Muscle of leg (tissue), 11 donors: ENCODE data around the gene GPX3. TPM values are rescaled to one million over a fixed set of nuclear protein-coding genes. Genes with fewer than 3 reads are reported as not detected.

ENCODE experiments used
- DNase-seq: peaks from one replicate; pipeline ENCODE4 v3.0.0; 2013
- H3K27ac ChIP-seq: one replicate; pipeline ENCODE4 v1.5.1; 2013; ENCODE audit warnings: mild to moderate bottlenecking, low read length, control low read depth
- H3K27me3 ChIP-seq: one replicate; pipeline ENCODE4 v1.6.1; 2013; ENCODE audit warnings: low read length; ENCODE audit not compliant: control insufficient read depth, insufficient read depth
- H3K36me3 ChIP-seq: one replicate; pipeline ENCODE4 v1.6.1; 2013; ENCODE audit warnings: low read length; ENCODE audit not compliant: control insufficient read depth, insufficient read depth
- H3K4me1 ChIP-seq: one replicate; pipeline ENCODE4 v1.6.1; 2013; ENCODE audit warnings: low read length; ENCODE audit not compliant: control insufficient read depth, insufficient read depth
- H3K4me3 ChIP-seq: one replicate; pipeline ENCODE4 v1.5.1; 2013; ENCODE audit warnings: low read length, control low read depth
- H3K9me3 ChIP-seq: replicated peaks from 2 replicates; pipeline ENCODE4 v1.6.1; 2013; ENCODE audit warnings: low read depth, low read length; ENCODE audit not compliant: control insufficient read depth
- WGBS: methylation state at CpG from one replicate; pipeline ENCODE4 v1.1.5; 2013; ENCODE audit warnings: missing lambda C conversion rate; ENCODE audit not compliant: insufficient coverage; 5-methylcytosine and 5-hydroxymethylcytosine counted together
- polyA plus RNA-seq, 8 donors: library from polyadenylated mRNA; unstranded; fragments of 120-200 nt; gene quantifications; one replicate each; pipeline versions ENCODE4 v1.2.1 to v1.2.3, GENCODE V29; 2013; ENCODE audit warnings: inconsistent platforms in 1 of 8, low replicate concordance in 1 of 8; ENCODE audit not compliant: insufficient read length in 8 of 8, insufficient read depth in 1 of 8
- total RNA-seq: library from RNA; stranded (reverse); fragments of 120-200 nt; gene quantifications from one replicate; pipeline ENCODE4 v1.2.4, GENCODE V29; 2013

Gene GPX3
- total and polyA plus RNA-seq, 9 donors: 28.8 to 91.7 (median 41.5) TPM

DNA sequence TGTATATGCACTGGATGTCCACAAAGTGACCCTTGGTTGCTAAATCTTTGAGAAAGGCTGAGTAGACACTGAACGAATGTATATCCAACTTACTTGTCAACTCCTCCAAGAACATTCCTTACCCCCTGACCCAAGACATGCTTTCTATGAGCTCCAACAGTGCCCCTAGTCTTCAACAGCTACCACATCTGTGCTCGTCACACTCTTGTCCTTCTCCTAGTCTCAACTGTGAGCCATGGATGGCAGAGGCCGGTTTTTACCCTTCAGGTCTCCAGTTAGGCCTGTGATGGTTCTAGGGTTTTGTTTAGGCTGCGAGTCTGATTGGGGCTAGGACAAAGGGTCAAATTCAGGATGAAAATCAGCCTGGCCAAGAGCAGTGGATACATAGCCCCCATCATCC, 19.0 kb upstream of the GPX3 start:
- 90% methylated on average over 2 of the region's 4 CpGs for WGBS
- Histone ChIP-seq H3K4me1 (peaks cover 28% of the 10 kb centered on the region), H3K27ac (no peak overlapping the region), H3K9me3 (no peaks in the 10 kb centered on the region), H3K27me3 (no peaks in the 10 kb centered on the region), H3K36me3 (no peaks in the 10 kb centered on the region), H3K4me3 (no peak overlapping the region)
- no peak for DNase-seq

DNA sequence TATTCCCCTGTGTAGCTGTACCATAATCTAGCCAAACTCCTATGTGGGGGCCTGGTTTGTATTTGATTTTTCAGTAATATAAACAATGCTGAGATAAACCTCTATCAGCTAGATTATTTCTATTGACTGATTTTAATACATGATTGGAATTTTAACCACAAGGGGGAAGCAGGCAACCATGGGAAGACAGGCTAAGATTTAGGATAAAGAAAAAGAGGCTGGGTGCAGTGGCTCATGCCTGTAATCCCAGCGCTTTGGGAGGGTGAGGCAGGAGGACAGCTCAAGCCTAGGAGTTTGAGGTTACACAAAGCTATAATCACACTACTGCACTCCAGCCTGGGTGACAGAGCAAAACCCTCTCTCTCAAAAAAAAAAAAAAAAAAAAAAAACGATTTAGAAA, 18.1 kb upstream of the GPX3 start:
- Histone ChIP-seq H3K9me3 (no peaks in the 10 kb centered on the region), H3K4me3 (no peak overlapping the region), H3K36me3 (no peaks in the 10 kb centered on the region), H3K4me1 (peaks cover 36% of the 10 kb centered on the region), H3K27me3 (no peaks in the 10 kb centered on the region), H3K27ac (no peak overlapping the region)
- peak; percentile 75 for DNase-seq
- no CpG with 5 or more reads among the region's 2 CpGs for WGBS

DNA sequence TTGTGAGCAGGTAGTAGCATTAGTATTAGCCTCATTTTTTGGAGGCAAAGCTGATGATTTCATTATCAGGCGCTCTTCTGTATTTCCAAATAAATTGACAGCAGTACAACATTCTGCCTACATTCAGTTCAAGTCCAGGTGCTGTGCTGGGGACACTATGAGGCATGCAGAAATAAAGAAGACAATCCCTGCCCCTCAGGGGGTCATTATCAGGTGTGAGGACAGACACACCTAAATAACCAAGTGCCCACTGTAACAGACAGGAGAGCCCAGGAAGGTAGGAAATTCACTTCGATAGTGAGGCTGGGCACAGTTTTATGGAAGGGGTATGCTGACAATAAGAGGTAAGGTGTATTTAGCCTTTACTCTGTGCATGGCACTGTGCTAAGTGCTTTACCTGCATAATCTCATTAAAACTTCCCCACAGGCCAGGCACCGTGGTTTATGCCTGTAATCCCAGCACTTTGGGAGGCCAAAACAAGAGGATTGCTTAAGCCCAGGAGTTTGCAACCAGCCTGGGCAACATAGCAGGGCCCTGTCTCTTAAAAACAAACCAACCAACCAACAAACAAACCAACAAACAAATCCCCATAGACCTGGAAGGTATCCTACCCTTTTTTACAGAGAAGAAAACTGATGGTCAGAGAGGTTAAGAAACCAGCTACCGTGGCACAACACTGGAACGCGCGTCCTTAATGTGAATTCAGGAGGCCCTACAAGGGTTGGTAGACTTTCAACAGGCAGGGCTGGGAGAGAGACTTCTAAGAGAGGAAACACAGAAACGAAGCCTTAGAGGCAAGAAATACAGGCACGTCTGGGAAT, 17.5 kb upstream of the GPX3 start:
- no peak for DNase-seq
- Histone ChIP-seq H3K27me3 (no peaks in the 10 kb centered on the region), H3K4me3 (no peak overlapping the region), H3K4me1 (peaks cover 41% of the 10 kb centered on the region), H3K9me3 (no peaks in the 10 kb centered on the region), H3K27ac (no peak overlapping the region), H3K36me3 (no peaks in the 10 kb centered on the region)
- 68% methylated on average over 8 of the region's 9 CpGs for WGBS

DNA sequence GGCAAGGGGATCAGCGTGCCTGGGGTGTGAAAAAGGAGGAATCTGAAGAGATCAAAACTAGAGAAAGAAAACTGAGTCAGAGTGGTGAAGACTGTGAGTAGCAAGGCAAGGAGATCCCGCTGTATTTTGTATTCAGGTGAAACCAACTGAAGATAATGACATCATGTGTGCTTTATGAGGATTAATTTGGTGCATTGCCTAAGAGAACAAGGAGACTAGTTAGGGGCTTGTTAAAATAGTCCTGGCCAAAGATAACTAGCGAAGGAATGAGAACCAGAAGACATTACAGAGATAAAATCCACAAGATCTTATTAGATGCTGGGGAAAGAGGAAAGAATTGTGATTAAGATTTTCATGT, 16.9 kb upstream of the GPX3 start:
- H3K27ac ChIP-seq: no peak overlapping the region
- no peaks in the 10 kb centered on the region for H3K27me3 ChIP-seq
- no peaks in the 10 kb centered on the region for H3K36me3 ChIP-seq
- WGBS: 79% methylated on average over 2 of the region's 3 CpGs
- DNase-seq: no peak
- no peaks in the 10 kb centered on the region for H3K9me3 ChIP-seq
- H3K4me3 ChIP-seq: no peak overlapping the region
- peaks cover 46% of the 10 kb centered on the region for H3K4me1 ChIP-seq

DNA sequence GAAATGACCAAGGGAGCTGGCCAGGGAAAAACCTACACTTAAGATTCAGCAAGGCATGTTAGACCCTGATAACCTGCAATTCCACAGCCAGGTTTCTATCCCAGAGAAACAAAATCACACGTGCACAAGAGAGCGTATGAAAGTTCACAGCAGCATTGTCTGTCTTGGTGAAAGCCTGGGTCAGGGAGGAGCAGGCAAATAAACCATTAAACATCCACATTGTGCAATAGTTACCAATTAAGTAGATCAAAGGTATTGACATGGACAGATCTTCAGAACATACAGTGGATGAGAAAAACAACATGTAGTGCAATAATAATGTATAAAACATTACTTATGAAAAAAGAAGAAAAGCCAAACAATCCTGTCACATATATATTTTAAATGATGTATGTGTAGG, 15.9 kb upstream of the GPX3 start:
- Histone ChIP-seq H3K4me3 (no peak overlapping the region), H3K9me3 (no peaks in the 10 kb centered on the region), H3K4me1 (peaks cover 45% of the 10 kb centered on the region), H3K36me3 (no peaks in the 10 kb centered on the region), H3K27ac (peak overlapping the region; percentile 91), H3K27me3 (no peaks in the 10 kb centered on the region)
- no peak for DNase-seq
- no CpG with 5 or more reads among the region's 2 CpGs for WGBS

DNA sequence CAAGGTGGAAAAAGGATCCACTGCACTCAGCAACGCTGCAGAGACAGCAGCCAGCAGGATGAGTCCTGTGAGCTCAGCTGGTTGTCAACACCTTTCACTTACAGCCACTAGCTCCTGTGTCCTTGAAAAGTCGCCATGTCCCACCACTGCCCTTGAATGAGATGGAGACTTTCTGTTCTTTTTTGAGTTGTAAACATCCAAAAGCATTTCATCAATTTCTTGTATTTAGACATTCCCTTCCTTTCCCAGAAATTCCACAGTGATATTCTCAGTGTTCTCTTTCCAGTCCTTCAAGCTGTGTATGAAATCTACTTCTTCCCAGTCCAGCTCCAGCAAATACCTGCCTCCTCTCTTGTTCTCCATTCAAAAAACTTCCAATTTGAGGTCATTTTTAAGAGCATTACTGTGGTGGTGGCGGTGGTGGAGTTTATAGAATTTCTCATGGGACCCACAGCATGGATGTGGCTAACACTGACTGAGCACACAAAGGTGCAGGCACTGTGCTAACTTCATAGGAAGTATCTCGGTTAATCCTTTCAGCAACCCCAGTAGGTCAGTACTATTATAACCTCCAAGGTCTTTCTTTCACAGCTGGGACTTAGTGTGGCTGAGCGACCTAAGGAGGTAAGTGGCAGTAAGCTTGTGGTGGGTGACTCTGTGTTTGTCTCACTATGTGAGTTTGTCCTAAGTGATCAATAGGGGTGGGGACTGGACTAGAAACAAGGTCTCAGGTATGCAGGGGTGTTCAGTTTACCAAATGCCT, 15.0 kb upstream of the GPX3 start:
- peaks cover 42% of the 10 kb centered on the region for H3K4me1 ChIP-seq
- no peaks in the 10 kb centered on the region for H3K36me3 ChIP-seq
- DNase-seq: peak; percentile 92
- no peak overlapping the region for H3K4me3 ChIP-seq
- no peaks in the 10 kb centered on the region for H3K9me3 ChIP-seq
- 50% methylated on average over 1 of the region's 5 CpGs for WGBS
- H3K27me3 ChIP-seq: no peaks in the 10 kb centered on the region
- H3K27ac ChIP-seq: peak overlapping the region; percentile 91

DNA sequence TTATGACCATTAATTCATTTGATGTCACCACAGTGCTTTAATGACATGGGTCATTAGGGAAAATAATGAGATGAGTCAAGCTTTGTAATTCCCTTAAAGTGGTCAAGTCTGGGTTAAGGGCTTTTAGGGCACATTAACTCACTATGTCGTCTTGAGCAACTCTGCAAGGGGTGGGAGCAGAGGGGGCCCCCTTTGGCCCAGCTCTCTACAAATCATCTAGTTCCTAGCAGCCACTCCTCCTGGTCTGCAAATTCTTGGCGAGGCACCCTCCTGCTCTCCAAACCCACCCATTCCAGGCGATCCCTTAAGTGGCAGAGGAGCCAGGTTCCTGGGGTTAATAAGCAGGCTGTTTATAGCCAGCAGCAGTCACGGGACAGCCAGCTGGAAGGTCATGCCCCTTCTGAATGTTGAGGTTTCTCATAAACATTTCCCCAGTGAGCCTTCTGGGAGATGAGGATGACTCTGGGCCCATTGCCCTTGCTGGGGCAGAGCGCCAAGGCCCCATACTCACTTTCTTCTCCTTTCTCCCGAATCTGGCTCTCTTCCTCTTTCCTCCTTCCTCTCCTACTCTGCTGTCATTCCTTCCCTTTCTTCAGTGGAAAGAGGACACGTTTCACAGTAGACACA, 14.3 kb upstream of the GPX3 start:
- Histone ChIP-seq H3K4me1 (peaks cover 42% of the 10 kb centered on the region), H3K9me3 (no peaks in the 10 kb centered on the region), H3K4me3 (no peak overlapping the region), H3K27ac (peak overlapping the region; percentile 91), H3K36me3 (no peaks in the 10 kb centered on the region), H3K27me3 (no peaks in the 10 kb centered on the region)
- 0% methylated on average over 3 of the region's 7 CpGs for WGBS
- DNase-seq: peak; percentile 98

DNA sequence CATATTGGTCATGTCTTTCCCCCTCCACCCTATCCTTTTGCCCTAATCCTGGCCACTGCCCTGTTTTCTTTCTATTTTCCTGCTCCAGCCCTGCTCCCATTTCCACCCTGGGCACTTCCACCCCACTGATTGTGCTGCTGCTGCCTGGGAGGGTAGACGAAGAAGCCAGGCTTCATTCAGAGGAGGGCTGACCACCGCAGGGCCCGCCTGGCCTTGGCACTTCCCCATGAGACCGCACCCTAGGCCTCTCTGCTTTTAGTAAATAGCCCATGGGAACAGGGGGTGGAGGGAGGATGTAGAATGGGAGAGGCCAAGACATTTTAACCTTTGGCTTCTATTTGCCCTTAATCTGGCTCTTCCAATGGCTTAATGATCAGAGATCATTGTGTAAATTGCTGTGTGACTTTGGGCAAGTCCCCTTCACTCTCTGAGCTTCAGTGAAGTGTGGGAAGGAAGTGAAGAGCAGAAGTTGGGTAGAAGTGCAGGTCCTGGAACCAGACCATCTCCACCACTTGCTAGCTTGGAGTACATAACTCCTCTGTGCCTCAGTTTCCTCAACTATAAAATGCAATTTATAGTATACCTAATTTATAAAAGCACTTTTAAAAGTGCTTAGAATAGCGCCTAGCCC, 13.6 kb upstream of the GPX3 start:
- WGBS: 50% methylated on average over 1 of the region's 5 CpGs
- Histone ChIP-seq H3K36me3 (no peaks in the 10 kb centered on the region), H3K27ac (peak overlapping the region; percentile 91), H3K27me3 (no peaks in the 10 kb centered on the region), H3K4me1 (peaks cover 42% of the 10 kb centered on the region), H3K9me3 (no peaks in the 10 kb centered on the region), H3K4me3 (no peak overlapping the region)
- no peak for DNase-seq

DNA sequence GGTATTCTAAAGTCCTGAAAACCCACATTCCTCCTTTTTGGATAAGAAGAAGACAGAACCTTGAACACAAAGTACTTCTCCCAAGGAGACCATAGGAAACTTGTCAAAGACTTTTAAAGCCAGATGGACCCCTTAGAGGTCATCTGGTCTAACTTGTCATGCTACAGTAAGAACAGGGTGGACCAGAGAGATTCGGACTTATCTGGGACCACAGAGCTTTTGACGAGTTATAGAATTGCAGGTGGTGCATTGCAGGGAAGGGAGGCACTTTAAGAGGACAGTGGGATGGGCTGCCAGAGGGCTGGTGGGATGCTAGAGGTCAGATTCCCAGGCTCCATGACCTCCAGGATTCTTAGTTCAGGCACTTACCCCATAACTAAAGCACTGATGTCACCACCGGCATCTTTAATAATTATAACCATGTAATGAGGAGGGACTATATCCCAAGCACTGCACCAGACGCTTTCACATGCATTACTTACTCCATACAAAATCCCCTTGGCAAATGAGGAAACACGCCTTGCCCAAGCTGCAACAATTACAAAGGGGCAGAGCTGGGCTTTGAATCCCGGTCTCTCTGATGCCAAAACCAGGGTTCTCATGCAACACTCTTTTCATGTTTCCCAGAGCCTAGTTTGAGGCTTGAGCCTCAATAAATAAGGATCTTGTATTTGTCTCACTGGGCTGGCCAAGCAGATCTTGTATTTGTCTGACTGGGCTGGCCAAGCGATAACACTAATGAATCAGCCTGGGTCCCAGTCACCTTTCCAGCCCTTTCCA, 12.8 kb upstream of the GPX3 start:
- peak overlapping the region; percentile 91 for H3K27ac ChIP-seq
- no peaks in the 10 kb centered on the region for H3K27me3 ChIP-seq
- peaks cover 42% of the 10 kb centered on the region for H3K4me1 ChIP-seq
- H3K36me3 ChIP-seq: no peaks in the 10 kb centered on the region
- DNase-seq: peak; percentile 57
- H3K4me3 ChIP-seq: no peak overlapping the region
- 35% methylated on average over 6 of the region's 7 CpGs for WGBS
- no peaks in the 10 kb centered on the region for H3K9me3 ChIP-seq
